GM18858 (cell line): ENCODE data around the gene DCUN1D3.
A peak's percentile ranks its signal among the peaks of the same experiment; 100 is the strongest.

ENCODE experiments used
- ATAC-seq: cut with Tn5 transposase; IDR thresholded peaks from one replicate; pipeline ENCODE4 v1.9.1; 2021; ENCODE audit not compliant: unreplicated experiment

DCUN1D3 gene

DNA sequence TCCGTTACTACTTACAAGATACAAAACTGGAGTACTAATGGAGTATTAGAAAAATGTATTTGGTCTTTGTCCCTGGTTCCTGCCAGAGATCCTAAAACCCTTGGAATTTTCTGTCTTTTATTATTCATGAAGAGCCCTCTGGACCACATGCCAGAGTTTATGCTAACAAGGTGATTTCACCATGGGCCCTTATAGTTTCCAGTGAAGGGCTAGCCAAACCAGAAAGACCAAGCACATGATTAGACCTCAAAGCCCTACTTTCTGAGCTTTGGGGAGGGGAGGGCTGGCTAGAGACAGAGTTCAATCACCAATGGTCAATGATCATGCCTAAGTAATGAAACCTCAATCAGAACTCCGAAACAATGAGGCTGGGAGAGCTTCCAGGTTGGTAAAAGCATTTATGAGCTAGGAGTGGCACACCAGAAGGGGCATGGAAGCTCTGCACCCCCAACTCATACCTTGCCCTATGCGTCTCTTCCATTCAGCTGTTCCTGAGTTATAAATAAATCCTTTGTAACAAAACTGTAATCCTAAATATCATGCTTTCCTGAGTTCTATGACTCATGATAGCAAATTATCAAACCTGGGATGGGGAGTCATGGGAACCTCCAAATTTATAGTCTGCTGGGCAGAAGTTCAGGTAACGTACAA is 10.4 kb downstream of the DCUN1D3 start:
- no peak for ATAC-seq

DNA sequence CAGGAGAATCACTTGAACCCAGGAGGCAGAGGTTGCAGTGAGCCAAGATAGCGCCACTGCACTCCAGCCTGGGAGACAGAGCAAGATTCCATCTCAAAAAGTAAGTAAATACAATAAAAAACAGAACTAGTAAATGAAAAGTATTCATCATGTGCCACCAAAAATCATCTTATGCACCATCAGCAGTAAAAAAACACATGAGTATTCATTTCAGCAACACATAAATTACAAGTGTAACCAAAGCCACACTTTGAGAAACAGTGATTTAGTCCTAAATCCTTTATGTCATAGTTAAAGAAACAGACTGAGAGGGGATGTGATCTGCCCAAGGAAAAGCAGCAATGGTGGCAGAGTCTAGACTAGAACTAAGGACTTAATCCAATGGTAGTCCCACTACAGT is 13.0 kb downstream of the DCUN1D3 start:
- no peak for ATAC-seq

DNA sequence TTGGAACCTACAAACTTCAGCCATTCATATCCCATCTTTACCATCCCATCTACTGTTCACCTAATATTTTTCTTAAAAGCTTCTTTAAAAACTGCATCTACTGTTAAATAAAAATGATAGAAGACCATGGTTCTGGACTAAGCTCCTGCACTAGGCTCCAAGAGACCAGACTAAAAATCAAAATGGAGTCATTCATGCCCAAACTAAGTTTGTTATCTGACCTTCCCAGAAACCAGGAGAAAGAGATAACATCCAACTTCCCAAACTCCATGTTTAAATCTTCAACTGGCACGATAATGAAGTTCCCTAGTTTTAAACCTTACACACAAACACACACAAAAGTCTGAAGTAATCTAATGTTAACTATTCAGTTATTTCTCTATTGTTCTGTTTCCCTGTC is 13.8 kb downstream of the DCUN1D3 start:
- ATAC-seq = no peak

DNA sequence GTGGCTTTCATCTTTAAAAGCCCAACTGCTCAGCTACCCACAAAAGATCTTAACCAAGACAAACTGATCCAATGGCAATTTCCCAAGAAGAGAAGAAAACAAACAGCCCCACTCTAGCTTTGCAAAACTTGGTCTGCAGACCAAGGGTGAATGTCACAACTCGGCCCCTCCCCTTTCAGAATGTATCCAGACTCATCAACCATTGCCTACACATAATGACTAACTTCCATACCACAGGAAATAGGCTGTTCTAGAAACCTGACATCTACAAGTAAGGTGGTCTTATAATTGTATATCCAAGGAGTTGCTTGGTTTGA is 16.0 kb downstream of the DCUN1D3 start:
- no peak for ATAC-seq

DNA sequence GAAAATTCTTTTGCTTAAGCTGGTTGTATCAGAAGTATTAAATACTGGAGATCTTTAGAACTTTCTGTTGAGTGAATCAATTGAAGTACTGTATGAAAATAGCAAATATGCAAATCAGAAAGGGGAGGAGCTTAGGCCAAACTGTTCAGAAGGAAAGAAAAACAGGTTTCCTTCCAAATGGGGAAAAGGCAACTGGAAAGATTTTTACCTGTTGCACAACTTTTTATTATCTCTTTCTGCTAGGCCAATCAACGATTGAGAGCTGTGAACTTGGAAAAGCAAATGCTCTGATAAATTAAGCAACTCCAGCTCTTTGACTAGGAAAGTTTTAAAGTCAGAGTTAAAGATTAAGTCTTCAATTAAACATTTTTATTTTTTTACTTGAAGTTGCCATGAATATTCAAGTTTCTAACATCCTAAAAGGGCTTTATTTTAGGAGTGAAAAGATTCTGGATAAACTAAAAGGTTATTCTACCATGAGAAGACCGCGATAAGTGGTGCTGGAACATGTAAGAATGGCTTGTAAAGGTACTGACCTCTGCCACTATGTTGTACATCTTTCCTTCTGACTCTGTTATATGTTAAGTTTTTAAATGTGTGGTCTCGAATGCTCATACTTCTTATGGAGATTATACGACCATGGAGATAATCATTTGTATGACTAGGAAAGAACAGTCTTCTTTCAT is 16.5 kb downstream of the DCUN1D3 start:
- no peak for ATAC-seq

DNA sequence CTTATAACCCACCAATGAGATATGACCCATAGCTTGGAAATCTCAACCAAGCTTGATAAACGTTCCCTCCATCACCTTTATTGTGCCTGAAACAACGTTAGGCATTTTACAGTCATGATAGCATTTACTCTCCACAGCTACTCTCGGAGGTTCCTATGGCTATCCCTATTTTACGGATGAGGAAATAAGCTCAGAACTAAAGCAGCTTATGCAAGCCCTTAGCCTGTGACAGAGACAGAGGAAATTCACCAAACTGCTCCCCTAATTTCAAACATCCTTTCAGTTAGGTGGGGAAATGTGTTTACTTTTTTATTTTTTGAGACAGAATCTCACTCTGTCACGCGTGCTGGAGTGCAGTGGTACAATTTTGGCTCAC is 18.7 kb downstream of the DCUN1D3 start:
- no peak for ATAC-seq

DNA sequence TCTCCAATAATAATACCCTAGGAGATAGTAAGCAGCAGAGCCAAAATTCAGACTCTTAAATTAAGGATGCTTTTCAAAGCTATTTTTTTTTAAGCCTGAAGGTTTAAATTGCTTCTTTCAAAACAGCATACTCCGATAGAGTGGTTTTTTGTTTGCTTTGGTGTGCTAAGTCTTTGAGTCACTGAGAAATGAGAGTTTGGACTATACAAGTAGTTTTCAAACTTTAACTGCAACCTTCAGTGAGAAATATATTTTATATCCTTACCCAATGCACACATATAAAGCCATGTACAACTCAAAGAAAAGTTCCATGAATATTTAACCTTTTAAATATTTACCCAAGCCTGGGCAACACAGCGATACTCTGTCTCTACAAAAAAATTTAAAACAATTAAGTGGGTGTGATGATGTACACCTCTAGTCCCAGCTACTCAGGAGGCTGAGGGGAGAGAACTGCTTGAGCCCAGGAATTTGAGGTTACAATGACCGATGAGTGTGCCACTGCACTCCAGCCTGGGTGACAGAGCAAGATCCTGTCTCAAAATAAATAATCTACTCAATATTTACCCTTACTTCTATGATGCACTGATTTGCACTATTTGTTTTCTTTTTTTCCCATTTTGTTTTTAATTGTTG is 19.2 kb downstream of the DCUN1D3 start:
- no peak for ATAC-seq

DNA sequence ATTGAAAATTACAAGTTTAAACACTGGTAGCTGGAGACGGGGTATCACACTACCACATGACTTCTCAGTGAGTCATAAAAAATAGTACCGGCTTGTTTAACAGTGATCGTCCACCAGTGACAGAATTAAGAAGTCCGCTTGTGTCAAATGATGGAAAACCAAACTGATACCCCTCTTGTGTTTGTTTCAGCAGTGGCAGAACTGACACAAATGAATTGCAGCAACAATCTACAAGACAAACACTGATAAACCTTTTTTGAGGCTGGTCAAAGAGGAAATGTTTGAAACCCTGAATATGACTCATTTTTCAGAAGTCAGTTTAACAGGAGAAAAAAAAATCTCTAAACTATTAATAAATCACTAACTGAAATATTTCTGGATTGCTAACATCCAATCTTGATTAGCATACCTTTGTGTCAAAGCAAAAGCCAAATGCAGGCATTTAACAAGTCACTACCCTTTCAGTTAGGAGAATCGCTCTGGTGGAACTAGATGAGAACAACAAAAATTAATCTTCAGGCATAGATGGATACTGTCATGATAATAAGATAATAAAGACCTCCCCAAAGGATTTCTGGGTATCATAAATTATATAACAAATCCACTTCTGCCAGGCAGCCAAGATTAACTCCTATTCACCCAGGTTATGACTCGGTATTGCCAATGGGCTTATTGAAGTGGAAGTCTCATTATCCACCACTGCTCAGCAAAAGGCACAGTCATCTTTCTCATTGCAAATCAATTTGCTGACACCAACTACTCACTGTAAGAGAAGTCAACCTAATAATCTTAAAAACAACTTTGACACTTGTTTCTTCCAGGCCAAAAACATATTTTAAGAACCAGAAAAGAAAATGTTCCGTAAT is 20.8 kb downstream of the DCUN1D3 start:
- ATAC-seq = no peak

DNA sequence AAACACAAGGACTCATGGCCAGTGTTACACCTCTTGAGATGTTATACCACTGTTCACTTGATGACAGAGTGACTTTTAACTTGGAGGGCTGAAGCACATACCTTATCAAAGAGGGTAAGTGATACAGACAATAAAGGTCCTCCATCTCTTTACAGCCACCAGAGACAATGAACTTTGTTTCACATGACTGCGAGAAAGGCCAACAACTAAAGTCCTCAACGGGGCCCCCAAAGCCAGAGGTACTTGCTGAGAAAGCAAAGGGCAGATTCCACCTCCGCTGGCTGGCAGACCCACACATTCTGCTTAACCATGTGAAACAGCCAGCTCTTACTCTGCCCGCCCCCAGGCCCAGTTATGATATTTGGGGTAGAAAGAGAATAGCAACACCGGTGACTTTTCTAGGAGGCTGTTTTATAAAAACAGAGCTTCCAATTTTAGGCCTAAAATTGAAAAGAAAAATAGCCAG is 21.4 kb downstream of the DCUN1D3 start:
- ATAC-seq = no peak

DNA sequence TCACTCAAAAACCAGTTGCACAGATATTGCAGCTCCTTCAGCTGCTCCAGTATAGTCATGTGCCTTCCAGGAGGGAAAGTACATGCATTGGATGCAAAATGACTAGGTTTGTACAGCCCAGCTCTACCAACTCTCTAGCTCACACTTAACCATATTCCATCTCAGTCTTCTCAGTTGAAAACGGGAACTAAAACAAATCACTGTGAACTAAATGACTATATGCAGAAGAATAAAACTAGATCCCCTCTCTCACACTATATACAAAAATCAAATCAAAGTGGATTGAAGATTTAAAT is 24.9 kb downstream of the DCUN1D3 start:
- ATAC-seq = no peak

DNA sequence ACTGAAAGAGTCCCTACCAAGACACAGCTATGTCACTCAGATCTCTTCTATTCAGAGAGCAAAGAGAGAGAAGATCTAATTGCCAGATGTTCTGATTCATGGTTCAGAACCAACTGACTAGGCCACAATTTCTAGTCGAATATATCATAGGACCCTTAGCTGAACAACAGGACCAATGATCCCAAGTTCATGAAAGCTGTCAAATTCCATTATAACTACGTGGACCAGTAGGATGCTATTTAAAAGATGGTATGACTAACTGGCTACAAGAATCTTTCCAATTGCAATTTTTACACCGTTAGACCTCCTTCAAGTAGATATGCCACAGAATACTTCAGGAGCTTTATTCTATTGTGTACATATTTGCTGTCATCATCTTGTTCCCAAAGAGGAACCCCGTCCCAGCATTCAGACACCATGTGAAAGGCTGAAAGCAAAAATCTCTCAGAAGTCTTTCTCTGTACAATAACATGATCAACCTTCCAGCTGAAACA is 26.0 kb downstream of the DCUN1D3 start:
- ATAC-seq = peak; percentile 2

DNA sequence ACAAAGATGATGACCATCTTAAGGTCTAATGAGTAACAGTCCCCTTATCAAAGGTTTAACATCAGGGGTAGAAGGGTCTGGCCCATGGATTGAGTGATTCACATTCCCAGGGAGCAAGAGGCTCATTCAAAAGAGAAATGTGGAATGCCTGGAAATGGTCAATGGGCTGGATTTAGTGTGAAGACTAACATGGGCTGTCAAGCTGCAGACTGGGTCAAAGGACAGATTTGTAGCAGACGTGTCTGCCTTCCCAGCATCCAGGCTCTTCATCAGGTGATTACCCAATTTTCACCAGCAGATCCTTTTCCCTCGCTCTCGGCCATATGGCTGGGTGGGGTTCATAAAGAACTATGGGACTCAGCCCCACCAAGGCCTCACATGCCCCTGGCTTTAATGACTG is 26.8 kb downstream of the DCUN1D3 start:
- ATAC-seq = no peak

DNA sequence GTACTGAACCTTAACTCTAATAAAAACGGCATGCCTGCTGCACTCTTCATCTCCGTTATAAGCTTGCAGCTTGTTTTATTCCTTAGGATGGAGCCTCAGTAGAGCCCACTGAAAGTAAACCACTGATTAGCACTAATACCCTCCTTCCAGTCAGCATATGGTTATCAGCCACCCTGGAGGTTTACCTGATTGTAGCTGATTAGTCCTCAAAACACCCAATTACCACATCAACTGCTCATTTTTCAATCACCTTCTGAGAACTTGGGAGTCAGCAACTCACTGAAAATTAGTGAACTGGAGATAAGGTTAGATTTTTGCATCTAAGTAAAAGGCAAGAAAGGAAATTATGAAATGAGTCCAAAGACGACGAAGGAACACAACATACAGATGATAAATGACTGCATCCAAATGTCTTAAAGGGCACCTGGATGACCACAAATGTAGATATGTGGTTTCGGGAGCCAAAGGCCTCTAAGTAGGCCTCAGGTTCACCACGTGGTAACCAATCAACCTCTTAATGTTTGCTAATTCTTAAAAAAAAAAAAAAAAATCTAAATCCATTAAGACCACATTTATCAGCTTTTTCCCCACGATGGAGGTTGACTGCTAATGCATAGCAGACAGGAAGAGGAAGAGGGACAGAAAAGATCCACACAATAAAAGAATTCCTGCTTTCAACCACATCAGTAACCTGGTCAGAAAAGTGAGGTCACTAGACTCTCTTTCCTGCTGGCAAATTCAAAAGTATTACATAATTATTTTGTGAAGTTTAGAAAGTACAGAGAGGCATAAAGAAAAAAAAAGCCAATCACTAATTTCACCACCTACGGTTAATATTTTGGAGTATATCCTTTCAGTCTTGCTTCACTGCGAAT is 28.0 kb downstream of the DCUN1D3 start:
- ATAC-seq = no peak

DNA sequence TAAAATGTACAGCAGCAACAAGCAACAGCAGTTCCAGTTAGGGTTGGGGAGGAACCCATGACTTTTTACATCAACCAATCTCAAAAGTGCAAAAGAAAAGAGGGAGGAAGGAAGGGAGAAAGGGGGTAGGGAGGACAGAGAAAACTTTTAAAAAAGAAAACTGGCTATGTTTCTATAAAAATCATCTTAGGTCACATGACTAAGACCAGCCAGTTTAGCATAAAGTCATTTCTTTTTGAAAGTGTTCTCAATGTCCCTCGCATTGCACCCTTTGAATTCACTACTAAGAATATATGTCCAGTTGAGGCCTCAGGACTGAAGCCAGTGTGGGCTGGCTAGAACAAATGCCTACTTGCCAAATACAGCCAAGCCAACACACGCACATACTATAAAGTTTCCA is 28.9 kb downstream of the DCUN1D3 start:
- no peak for ATAC-seq

DNA sequence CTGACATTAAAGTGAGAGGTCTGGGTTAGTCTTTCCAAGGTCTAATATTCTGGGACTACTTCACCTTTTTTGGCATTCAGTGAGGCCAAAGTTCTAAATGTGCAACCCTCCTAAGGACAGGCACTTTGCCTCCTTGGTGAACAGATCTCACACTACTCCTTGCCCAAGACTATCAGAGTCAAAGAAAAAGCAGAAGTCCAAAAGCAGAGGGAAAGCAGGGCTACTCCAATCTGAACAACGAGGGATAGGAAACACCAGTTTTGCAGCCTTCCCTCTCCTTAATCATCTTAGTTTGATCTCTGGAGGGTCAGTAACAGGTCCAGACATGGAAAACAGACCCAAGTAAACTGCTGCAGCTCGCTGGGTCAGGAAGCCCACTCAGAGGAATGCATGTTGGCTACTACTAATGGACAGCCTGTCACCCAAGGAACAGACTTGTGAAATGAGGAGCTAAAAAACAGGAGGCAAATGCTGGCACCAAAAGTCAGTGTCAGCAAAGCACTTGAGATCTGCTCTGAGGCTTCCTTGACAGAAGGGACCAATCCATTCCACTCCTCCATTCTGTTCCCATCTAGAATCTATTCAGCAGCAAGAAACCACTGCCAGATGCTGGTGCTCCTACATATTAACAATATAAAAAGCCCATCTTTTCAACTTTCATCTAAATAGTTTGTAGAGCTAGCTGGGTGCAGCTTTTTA is 29.9 kb downstream of the DCUN1D3 start:
- no peak for ATAC-seq

DNA sequence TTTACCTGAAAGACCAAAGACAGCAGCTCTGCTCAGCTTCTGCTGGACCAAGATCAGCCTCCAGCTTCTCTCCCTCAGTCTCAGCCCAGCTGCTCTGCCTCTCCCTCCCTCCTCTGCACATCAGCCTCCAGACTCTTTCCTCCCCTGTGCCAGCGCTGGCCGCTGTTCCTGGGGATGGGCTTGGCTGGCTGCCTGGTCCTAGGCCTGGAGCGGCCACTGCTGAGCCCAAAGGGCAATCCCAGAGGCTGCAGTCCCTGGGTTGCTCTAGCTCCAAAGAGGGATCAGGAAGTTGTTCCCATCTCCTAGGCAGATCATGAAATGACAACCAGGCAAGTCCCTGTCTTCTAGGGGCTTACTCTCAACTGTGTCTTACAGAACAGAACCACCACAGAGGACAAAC is 31.3 kb downstream of the DCUN1D3 start:
- ATAC-seq = no peak

DNA sequence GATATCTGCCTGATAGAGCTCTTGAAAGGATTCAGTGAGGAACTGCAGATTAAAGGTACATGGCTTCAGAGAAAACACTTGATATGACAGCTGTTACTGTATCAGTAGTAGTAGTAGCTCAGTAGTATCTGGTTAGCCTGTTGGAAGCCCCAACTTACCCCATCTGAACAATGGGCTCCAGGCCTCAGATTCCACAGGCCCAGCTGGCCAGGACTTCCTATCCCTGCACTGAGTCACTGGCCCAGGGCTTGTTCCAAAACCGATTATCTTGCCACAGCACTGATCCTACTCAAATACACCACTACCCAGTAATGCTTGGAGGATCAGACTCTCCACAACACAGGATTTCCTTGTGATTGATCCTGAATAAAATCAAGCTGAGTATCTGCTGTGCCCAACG is 32.6 kb downstream of the DCUN1D3 start:
- no peak for ATAC-seq

DNA sequence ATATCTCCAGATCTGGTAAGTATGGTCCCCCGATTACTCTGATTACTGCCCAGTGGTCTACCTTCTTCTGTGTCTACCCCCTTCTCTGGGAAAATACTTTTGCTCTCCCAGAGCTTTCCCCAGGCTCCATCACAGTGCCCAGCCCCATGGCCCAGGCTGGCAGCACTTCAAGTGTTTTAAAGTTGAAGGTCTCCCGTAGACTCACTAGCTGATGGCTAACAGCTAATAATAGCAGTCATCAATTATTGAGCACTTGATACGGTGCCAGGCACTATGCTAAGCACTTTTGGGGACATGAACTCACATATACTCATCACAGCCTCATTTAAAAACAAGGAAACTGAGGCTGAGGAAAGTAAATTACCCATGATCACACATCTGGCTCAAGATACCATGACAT is 33.4 kb downstream of the DCUN1D3 start:
- ATAC-seq = no peak

DNA sequence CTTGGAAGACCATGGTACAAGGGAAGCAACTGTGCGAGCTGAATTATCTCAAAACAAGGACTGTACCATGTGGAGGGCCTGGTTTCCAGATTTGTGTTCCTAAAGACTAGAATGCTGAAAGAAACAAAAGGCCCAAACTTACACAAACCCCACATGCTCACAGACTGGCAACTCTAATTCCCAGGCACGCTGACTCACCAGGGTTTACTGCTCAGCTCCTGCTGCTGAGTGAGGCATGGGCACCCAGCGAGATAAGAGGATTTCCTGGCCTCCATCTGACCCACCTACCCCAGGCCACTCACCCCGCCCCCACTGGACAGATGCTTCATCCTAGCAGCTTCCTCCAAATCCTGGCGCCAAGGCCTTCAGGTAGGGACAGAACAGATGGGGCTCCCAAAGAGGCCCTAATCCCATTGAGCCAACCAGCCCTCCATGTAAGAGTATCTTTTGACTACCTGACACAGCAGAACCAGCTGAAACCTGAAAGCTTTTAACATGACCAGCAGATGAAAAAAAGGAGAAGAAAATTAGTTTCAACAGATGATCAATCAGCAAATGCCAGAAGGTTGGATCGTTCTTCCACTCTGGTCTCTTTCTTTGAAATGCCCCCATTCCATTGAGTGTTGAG is 33.9 kb downstream of the DCUN1D3 start:
- no peak for ATAC-seq
